Mucosa of descending colon (tissue), 3 donors: ENCODE data around the gene PPM1J. TPM values are rescaled to one million over a fixed set of nuclear protein-coding genes. Genes with fewer than 3 reads are reported as not detected.
A peak's percentile ranks its signal among the peaks of the same experiment; 100 is the strongest.

Experiments used
- ATAC-seq: fragments of 200-7000 bp; cut with Tn5 transposase; one replicate; pipeline ENCODE4 v1.9.1; 2020; ENCODE audit warnings: mild to moderate bottlenecking, moderate library complexity
- DNase-seq, 3 donors: peaks; one replicate each; pipeline ENCODE4 v3.0.0-alpha.2; 2020
- H3K36me3 ChIP-seq: fragments of 200-600 bp; one replicate; pipeline ENCODE4 v1.8.0; 2021; ENCODE audit warnings: low read depth, mild to moderate bottlenecking
- H3K4me1 ChIP-seq: fragments of 200-600 bp; one replicate; pipeline ENCODE4 v1.8.0; 2021; ENCODE audit warnings: low read depth, mild to moderate bottlenecking
- H3K4me3 ChIP-seq: fragments of 200-600 bp; one replicate; pipeline ENCODE4 v1.8.0; 2021; ENCODE audit warnings: mild to moderate bottlenecking
- H3K9me3 ChIP-seq: fragments of 200-600 bp; one replicate; pipeline ENCODE4 v1.8.0; 2021; ENCODE audit warnings: mild to moderate bottlenecking
- intact Hi-C, 2 donors: fragments of 100-400 bp; cut with DNase I in 1 of 2; cut with micrococcal nuclease in 1 of 2; formaldehyde crosslinking; loops; one replicate each; pipeline versions ENCODE4 v1.11.0 to v1.11.1; 2022; cut with DNase I, micrococcal nuclease
- total RNA-seq, 3 donors: library from RNA; stranded (reverse); fragmentation: NEBNext Ultra II Directional in 2 of 3; extraction: Animal tissue kit (Norgen Biotek cat#: 25700) in 2 of 3; gene quantifications; one replicate each; pipeline versions ENCODE4 v1.2.1 to v1.2.4, GENCODE V29; 2021 to 2023
- TF ChIP-seq, protein P1 (sequence below): fragments of 200-600 bp; IDR thresholded peaks from one replicate; pipeline ENCODE4 v1.8.0; 2022; ENCODE audit warnings: antibody characterized with exemption, mild to moderate bottlenecking
- donor health status: DM: no; HTN: no; CAD: no; lungs with moderate emphysema.
- donor health status: DM: no; HTN: no; CAD: no.
- donor health status: DM: no; HTN: yes; CAD: no.

Gene PPM1J
- total RNA-seq, 3 donors from 2014 or later, result 0.92 to 1.7 (median 1.1) TPM

DNA sequence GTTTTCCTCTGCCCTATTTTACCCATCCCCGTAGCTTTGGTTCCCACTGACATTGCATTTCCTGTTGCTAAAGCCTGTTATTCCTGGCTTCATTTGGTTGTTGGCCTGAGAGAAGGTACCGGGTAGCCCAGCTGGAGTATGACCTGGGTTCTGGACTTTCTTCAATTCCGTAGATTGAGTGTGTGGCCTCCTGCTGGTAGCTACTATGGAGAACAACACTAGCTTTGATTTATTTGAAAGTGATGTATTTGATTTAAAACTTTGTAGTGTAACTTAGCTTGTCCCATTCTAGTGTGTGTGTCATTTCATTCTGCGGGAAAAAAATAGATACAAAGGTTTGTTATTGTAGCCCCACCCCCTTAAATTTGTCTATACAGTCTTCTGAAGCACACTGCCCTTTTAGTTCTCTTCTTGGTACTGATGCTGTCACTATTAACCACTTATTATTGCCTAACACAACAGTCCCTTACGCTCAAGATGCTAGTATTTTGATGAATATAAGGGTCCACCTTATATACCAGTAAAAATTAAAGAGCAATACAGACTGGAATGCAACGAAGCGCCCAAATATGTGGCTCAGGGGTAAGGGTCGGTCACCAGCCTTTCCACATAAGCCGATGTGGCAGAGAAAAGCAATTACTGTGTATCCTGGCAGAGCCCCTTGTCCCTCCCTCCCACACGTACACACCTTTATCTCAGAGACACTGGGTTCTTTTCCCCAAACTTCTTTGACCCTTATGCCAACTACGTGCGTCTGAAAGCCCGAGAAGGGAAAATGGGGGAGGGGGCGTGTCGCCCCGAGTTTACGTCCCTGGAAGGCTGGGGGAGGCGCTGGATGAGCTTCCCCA is 41.3 kb downstream of the PPM1J start:
- DNase-seq, result peak in 1 of 3 donors; percentile 42
- intact Hi-C loops, result loop anchor here in 1 of 2 donors (2.0 kb wide), 1 partner anchor 25 kb away; no protein-coding TSS in a partner anchor
- peaks cover 9% of the 10 kb centered on the region for H3K4me1 ChIP-seq
- H3K36me3 ChIP-seq, result no peaks in the 10 kb centered on the region
- ATAC-seq, result peak; percentile 38
- H3K9me3 ChIP-seq, result no peaks in the 10 kb centered on the region
- H3K4me3 ChIP-seq, result peak overlapping the region; percentile 71
- TF ChIP-seq, protein P1, sequence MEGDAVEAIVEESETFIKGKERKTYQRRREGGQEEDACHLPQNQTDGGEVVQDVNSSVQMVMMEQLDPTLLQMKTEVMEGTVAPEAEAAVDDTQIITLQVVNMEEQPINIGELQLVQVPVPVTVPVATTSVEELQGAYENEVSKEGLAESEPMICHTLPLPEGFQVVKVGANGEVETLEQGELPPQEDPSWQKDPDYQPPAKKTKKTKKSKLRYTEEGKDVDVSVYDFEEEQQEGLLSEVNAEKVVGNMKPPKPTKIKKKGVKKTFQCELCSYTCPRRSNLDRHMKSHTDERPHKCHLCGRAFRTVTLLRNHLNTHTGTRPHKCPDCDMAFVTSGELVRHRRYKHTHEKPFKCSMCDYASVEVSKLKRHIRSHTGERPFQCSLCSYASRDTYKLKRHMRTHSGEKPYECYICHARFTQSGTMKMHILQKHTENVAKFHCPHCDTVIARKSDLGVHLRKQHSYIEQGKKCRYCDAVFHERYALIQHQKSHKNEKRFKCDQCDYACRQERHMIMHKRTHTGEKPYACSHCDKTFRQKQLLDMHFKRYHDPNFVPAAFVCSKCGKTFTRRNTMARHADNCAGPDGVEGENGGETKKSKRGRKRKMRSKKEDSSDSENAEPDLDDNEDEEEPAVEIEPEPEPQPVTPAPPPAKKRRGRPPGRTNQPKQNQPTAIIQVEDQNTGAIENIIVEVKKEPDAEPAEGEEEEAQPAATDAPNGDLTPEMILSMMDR, result no peak

- intact Hi-C loops, result no loop called here
- ATAC-seq, result no peak
- DNase-seq, result no peak
Measured at GRCh38 chr1:112672842-112673241, 42.3 kb downstream of the PPM1J start.

GRCh38 chr1:112672009-112672408 is 43.1 kb downstream of the PPM1J start:
- TF ChIP-seq, protein P1, result no peak
- intact Hi-C loops, result no loop called here
- no peak for ATAC-seq
- no peaks in the 10 kb centered on the region for H3K36me3 ChIP-seq
- peaks cover 9% of the 10 kb centered on the region for H3K4me1 ChIP-seq
- no peaks in the 10 kb centered on the region for H3K9me3 ChIP-seq
- no peak overlapping the region for H3K4me3 ChIP-seq
- no peak for DNase-seq

More at GRCh38 chr1:112672842-112673241, 42.3 kb downstream of the PPM1J start:
- no peak overlapping the region for H3K4me3 ChIP-seq
- H3K36me3 ChIP-seq, result no peaks in the 10 kb centered on the region
- TF ChIP-seq, protein P1, result no peak
- peaks cover 9% of the 10 kb centered on the region for H3K4me1 ChIP-seq
- no peaks in the 10 kb centered on the region for H3K9me3 ChIP-seq

- Histone ChIP-seq H3K36me3 (peaks cover 2% of the 10 kb centered on the region), H3K9me3 (no peaks in the 10 kb centered on the region), H3K4me3 (no peak overlapping the region), H3K4me1 (no peaks in the 10 kb centered on the region)
- ATAC-seq, result no peak
- no peak for DNase-seq
- TF ChIP-seq, protein P1, result no peak
- intact Hi-C loops, result no loop called here
Measured at GRCh38 chr1:112666946-112667345, 48.2 kb downstream of the PPM1J start.

DNA sequence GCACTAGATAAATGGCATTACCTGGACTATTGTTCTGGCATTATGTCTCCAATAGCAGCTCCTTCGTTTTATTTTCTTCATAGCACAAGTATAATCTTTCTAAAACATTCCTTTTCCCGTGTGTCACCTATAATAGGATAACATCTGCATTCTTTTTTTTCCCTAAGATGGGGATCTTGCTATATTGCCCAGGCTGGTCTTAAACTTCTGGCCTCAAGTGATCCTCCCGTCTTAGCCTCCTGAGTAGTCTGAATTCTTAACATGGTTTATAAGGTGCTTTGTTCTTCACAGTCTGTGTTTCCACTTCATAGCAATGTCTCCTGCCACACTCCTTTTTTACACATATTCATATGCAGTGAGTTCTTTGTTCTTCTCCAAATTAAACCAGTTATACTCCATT is 49.3 kb downstream of the PPM1J start:
- TF ChIP-seq, protein P1, result no peak
- ATAC-seq (no peak), DNase-seq (no peak)
- intact Hi-C loops, result no loop called here
- peaks cover 13% of the 10 kb centered on the region for H3K36me3 ChIP-seq
- H3K4me1 ChIP-seq, result no peaks in the 10 kb centered on the region
- H3K9me3 ChIP-seq, result no peaks in the 10 kb centered on the region
- H3K4me3 ChIP-seq, result no peak overlapping the region

Other genes with a start within 250 kb of the PPM1J start
- gene WNT2B, start 206.4 kb downstream of the PPM1J start, total RNA-seq, result 1 to 10 TPM; 6.6 to 7.1 (median 6.7) TPM
- gene ST7L, start 96.2 kb downstream of the PPM1J start, total RNA-seq, result 10 to 100 TPM; 15.9 to 21.2 (median 21.1) TPM
- 100 to 1,000 TPM; 106 to 175 (median 156) TPM for gene CAPZA1, start 95.5 kb downstream of the PPM1J start, total RNA-seq
- 10 to 100 TPM; 66.4 to 85.2 (median 77.6) TPM for gene MOV10, start 40.7 kb downstream of the PPM1J start, total RNA-seq
- 100 to 1,000 TPM; 306 to 617 (median 485) TPM for gene RHOC, start 8.2 kb downstream of the PPM1J start, total RNA-seq
- 100 to 1,000 TPM in 1 of 3 donors, 10 to 100 TPM in 2; 71.2 to 172 (median 88.0) TPM for gene SLC16A1, start 240.9 kb upstream of the PPM1J start, total RNA-seq